Keratinocyte (primary cell): Measurements from ENCODE around the gene LANCL2. TPM values are rescaled to one million over a fixed set of nuclear protein-coding genes. Genes with fewer than 3 reads are reported as not detected.
A peak's percentile ranks its signal among the peaks of the same experiment; 100 is the strongest.

Source experiments
- DNase-seq: peaks from one replicate; pipeline ENCODE4 v3.0.0-alpha.2; 2011; ENCODE audit warnings: low read depth, missing footprints, low spot score
- FAIRE-seq: peaks from 2 replicates; lab custom pipeline; 2011; peaks lifted over from hg19 to GRCh38; lab: Jason Lieb, UNC
- H2AFZ ChIP-seq: 2 replicates; pipeline ENCODE4 v1.6.0; 2012; ENCODE audit warnings: low read length, control low read depth, inconsistent platforms; ENCODE audit not compliant: control insufficient read depth
- H3K27ac ChIP-seq: 2 replicates; pipeline ENCODE4 v1.5.1; 2011; ENCODE audit warnings: low read length; ENCODE audit not compliant: control insufficient read depth, insufficient read depth
- H3K27me3 ChIP-seq: 3 replicates; pipeline ENCODE4 v1.6.0; 2011; ENCODE audit warnings: low read length; ENCODE audit not compliant: control insufficient read depth, insufficient read depth; ENCODE audit errors: extremely low read depth
- H3K36me3 ChIP-seq, 2 experiments: 2 replicates in 1 of 2; 3 replicates in 1 of 2; pipeline ENCODE4 v1.5.1; 2011; ENCODE audit warnings: low read length in 2 of 2, mild to moderate bottlenecking in 1 of 2; ENCODE audit not compliant: control insufficient read depth in 2 of 2, insufficient read depth in 2 of 2; ENCODE audit errors: extremely low read depth in 1 of 2
- H3K4me1 ChIP-seq: 3 replicates; pipeline ENCODE4 v1.5.1; 2011; ENCODE audit warnings: low read length; ENCODE audit not compliant: control insufficient read depth, insufficient read depth; ENCODE audit errors: extremely low read depth
- H3K4me2 ChIP-seq: 3 replicates; pipeline ENCODE4 v1.6.0; 2011; ENCODE audit warnings: low read depth, low read length; ENCODE audit not compliant: control insufficient read depth, insufficient read depth; ENCODE audit errors: extremely low read depth
- H3K4me3 ChIP-seq, 3 experiments: fragments of 200-600 bp in 1 of 3; sonication (generic) in 1 of 3; 2 replicates in 2 of 3; 3 replicates in 1 of 3; pipeline ENCODE4 v1.5.1; 2011 to 2016; ENCODE audit warnings: low read length in 3 of 3, mild to moderate bottlenecking in 3 of 3, control low read depth in 2 of 3, inconsistent platforms in 1 of 3, low read depth in 1 of 3, mixed read lengths in 1 of 3, mixed run types in 1 of 3, moderate library complexity in 1 of 3; ENCODE audit not compliant: control insufficient read depth in 2 of 3, insufficient read depth in 2 of 3; ENCODE audit errors: extremely low read depth in 1 of 3
- H3K79me2 ChIP-seq: 2 replicates; pipeline ENCODE4 v1.6.0; 2012; ENCODE audit warnings: low read length; ENCODE audit not compliant: control insufficient read depth, insufficient read depth
- H3K9ac ChIP-seq: 3 replicates; pipeline ENCODE4 v1.6.0; 2011; ENCODE audit warnings: low read length; ENCODE audit not compliant: control insufficient read depth, insufficient read depth; ENCODE audit errors: extremely low read depth
- H3K9me1 ChIP-seq: 3 replicates; pipeline ENCODE4 v1.6.0; 2011; ENCODE audit warnings: low read length; ENCODE audit not compliant: control insufficient read depth, insufficient read depth; ENCODE audit errors: extremely low read depth
- H3K9me3 ChIP-seq: 2 replicates; pipeline ENCODE4 v1.5.1; 2012; ENCODE audit warnings: low read depth, low read length; ENCODE audit not compliant: control insufficient read depth
- H4K20me1 ChIP-seq: 3 replicates; pipeline ENCODE4 v1.6.0; 2011; ENCODE audit warnings: low read length; ENCODE audit not compliant: control insufficient read depth, insufficient read depth; ENCODE audit errors: extremely low read depth
- EZH2 ChIP-seq: IDR thresholded peaks from one replicate; pipeline ENCODE4 v1.6.1; 2012; ENCODE audit warnings: inconsistent platforms, mild to moderate bottlenecking, low read length, moderate library complexity
- dilution Hi-C: fragments of 300-500 bp; cut with MboI; formaldehyde crosslinking; loops from one replicate; pipeline ENCODE4 v1.7.0; 2020; ENCODE audit warnings: low sequenced_read_pairs; ENCODE audit not compliant: extremely low pct_ligation_motif_present
- polyA plus RNA-seq, 5 experiments: library from polyadenylated mRNA; depleted of rRNA in 3 of 5; stranded (reverse) in 3 of 5; stranded (forward) in 1 of 5; unstranded in 1 of 5; fragments of >200 nt; gene quantifications; 1 replicate in 1 of 5; 2 replicates in 3 of 5; 3 replicates in 1 of 5; pipeline versions ENCODE4 v1.2.1 to v1.2.3, GENCODE V29; 2011 to 2012; ENCODE audit warnings: missing spikeins in 2 of 5, low read depth in 1 of 5, low replicate concordance in 1 of 5
- TF ChIP-seq, protein P1 (sequence below), 3 experiments: IDR thresholded peaks in 1 of 3; conservative IDR thresholded peaks in 1 of 3; optimal IDR thresholded peaks in 1 of 3; 2 replicates in 2 of 3; 3 replicates in 1 of 3; pipeline versions ENCODE3 to v1.5.1; 2011; ENCODE audit warnings: low read length in 3 of 3, mild to moderate bottlenecking in 3 of 3, moderate library complexity in 2 of 3, control low read depth in 1 of 3, inconsistent platforms in 1 of 3; ENCODE audit not compliant: insufficient read depth in 2 of 3; ENCODE audit errors: extremely low read depth in 1 of 3

Gene LANCL2
- polyA plus RNA-seq, 1 donor (not counting 4 experiments of a cell fraction or from before 2014, with no cell fraction given) = 14.5 TPM

- Histone ChIP-seq H3K9me1 (no peaks in the 10 kb centered on the region), H3K36me3 (no peaks in the 10 kb centered on the region), H3K27ac (no peak overlapping the region), H3K79me2 (no peaks in the 10 kb centered on the region), H3K27me3 (no peaks in the 10 kb centered on the region), H3K4me2 (no peak overlapping the region), H2AFZ (no peak overlapping the region), H3K4me3 (no peak overlapping the region), H3K9ac (no peak overlapping the region), H3K9me3 (no peaks in the 10 kb centered on the region), H3K4me1 (peaks cover 5% of the 10 kb centered on the region), H4K20me1 (no peaks in the 10 kb centered on the region)
- DNase-seq (no peak), FAIRE-seq (no peak)
- no peak for TF ChIP-seq EZH2
- TF ChIP-seq, protein P1, sequence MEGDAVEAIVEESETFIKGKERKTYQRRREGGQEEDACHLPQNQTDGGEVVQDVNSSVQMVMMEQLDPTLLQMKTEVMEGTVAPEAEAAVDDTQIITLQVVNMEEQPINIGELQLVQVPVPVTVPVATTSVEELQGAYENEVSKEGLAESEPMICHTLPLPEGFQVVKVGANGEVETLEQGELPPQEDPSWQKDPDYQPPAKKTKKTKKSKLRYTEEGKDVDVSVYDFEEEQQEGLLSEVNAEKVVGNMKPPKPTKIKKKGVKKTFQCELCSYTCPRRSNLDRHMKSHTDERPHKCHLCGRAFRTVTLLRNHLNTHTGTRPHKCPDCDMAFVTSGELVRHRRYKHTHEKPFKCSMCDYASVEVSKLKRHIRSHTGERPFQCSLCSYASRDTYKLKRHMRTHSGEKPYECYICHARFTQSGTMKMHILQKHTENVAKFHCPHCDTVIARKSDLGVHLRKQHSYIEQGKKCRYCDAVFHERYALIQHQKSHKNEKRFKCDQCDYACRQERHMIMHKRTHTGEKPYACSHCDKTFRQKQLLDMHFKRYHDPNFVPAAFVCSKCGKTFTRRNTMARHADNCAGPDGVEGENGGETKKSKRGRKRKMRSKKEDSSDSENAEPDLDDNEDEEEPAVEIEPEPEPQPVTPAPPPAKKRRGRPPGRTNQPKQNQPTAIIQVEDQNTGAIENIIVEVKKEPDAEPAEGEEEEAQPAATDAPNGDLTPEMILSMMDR (optimal IDR thresholded peaks at IDR 0.05 in 1 of 3, IDR thresholded peaks at IDR 0.05 in 1 of 3, conservative IDR thresholded peaks at IDR 0.05 in 1 of 3; ENCODE audit: extremely low read depth in 1 of 3, insufficient read depth in 2 of 3, low read length in 3 of 3) = no peak
- dilution Hi-C loops = no loop called here
Observed at GRCh38 chr7:55345292-55345691, 19.8 kb upstream of the LANCL2 start.

DNA sequence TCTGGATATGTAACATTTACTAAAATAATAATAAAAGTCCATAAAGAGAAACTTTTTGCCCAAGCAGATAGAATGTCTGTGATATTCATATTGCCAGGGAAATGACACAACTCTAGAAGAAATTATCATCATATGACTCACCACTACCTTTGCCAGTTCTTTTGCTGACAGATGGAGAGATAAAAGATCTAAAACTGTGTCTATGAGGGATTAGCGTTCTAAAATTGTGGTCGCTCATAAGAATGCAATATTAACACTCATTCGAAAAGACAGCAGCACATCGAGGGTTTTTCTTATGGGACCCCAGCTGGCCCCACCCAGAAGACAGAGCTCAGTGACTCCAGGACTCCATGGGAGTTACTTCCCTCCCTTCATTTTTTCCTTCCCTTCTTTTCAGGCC, 16.6 kb upstream of the LANCL2 start:
- peaks cover 5% of the 10 kb centered on the region for H3K4me1 ChIP-seq
- no peaks in the 10 kb centered on the region for H3K9me1 ChIP-seq
- H3K36me3 ChIP-seq = no peaks in the 10 kb centered on the region
- dilution Hi-C loops = no loop called here
- H2AFZ ChIP-seq = no peak overlapping the region
- no peaks in the 10 kb centered on the region for H4K20me1 ChIP-seq
- no peaks in the 10 kb centered on the region for H3K9me3 ChIP-seq
- no peak overlapping the region for H3K27ac ChIP-seq
- no peak for DNase-seq
- peak overlapping the region; percentile 75 for H3K4me2 ChIP-seq
- H3K27me3 ChIP-seq = no peaks in the 10 kb centered on the region
- TF ChIP-seq, protein P1 (optimal IDR thresholded peaks at IDR 0.05 in 1 of 3, IDR thresholded peaks at IDR 0.05 in 1 of 3, conservative IDR thresholded peaks at IDR 0.05 in 1 of 3; ENCODE audit: extremely low read depth in 1 of 3, insufficient read depth in 2 of 3, low read length in 3 of 3) = no peak
- no peak for TF ChIP-seq EZH2
- peak; percentile 85 for FAIRE-seq
- no peak overlapping the region for H3K9ac ChIP-seq
- H3K79me2 ChIP-seq = no peaks in the 10 kb centered on the region
- H3K4me3 ChIP-seq = no peak overlapping the region
